ENCODE data around the gene HES3.
"Not testable (repeated sequence)": the region's sequence is repeated elsewhere in the genome, so short reads cannot be mapped to it uniquely, and the experiment has no call there.

The HES3 gene

GRCh38 chr1:6219641-6220040 lies 24.3 kb upstream of the HES3 start:
- DNase-seq (ENCODE audit: low read depth) = not testable (repeated sequence)

- no peak for DNase-seq (ENCODE audit: low read depth)
These were observed 23.7 kb upstream of the HES3 start for GRCh38 chr1:6220236-6220635.

GRCh38 chr1:6221210-6221784 lies 22.7 kb upstream of the HES3 start:
- no peak for DNase-seq (ENCODE audit: low read depth)

- DNase-seq (ENCODE audit: low read depth) = no peak
These were observed 21.3 kb upstream of the HES3 start for GRCh38 chr1:6222636-6223035.

GRCh38 chr1:6223617-6224016 lies 20.4 kb upstream of the HES3 start:
- no peak for DNase-seq (ENCODE audit: low read depth)

- DNase-seq (ENCODE audit: low read depth) = no peak
These were observed 19.3 kb upstream of the HES3 start for GRCh38 chr1:6224718-6225117.

GRCh38 chr1:6225651-6226050 lies 18.3 kb upstream of the HES3 start:
- DNase-seq (ENCODE audit: low read depth) = no peak

- DNase-seq (ENCODE audit: low read depth) = no peak
These were observed 10.6 kb upstream of the HES3 start for GRCh38 chr1:6233376-6233775.

- DNase-seq (ENCODE audit: low read depth) = no peak
These were observed 9.3 kb upstream of the HES3 start for GRCh38 chr1:6234502-6235295.

- no peak for DNase-seq (ENCODE audit: low read depth)
These were observed 8.7 kb upstream of the HES3 start for GRCh38 chr1:6235296-6235677.

- DNase-seq (ENCODE audit: low read depth) = no peak
These were observed 6.9 kb upstream of the HES3 start for GRCh38 chr1:6237093-6237492.

GRCh38 chr1:6239213-6239752 lies 4.7 kb upstream of the HES3 start:
- DNase-seq (ENCODE audit: low read depth) = no peak

- no peak for DNase-seq (ENCODE audit: low read depth)
These were observed 3.8 kb upstream of the HES3 start for GRCh38 chr1:6239950-6240768.

GRCh38 chr1:6241107-6241886 lies 2.7 kb upstream of the HES3 start:
- no peak for DNase-seq (ENCODE audit: low read depth)

GRCh38 chr1:6241887-6242740 lies 1.9 kb upstream of the HES3 start:
- no peak for DNase-seq (ENCODE audit: low read depth)

- no peak for DNase-seq (ENCODE audit: low read depth)
These were observed 735 bp upstream of the HES3 start for GRCh38 chr1:6243053-6243834.

GRCh38 chr1:6244401-6245049 lies 546 bp downstream of the HES3 start:
- DNase-seq (ENCODE audit: low read depth) = no peak

GRCh38 chr1:6245086-6245868 lies 1.3 kb downstream of the HES3 start:
- DNase-seq (ENCODE audit: low read depth) = peak; percentile 66
